RWPE1 (cell line): ENCODE results near the gene FBXL17.

Experiments used
- CTCF ChIA-PET: fragments of 350-600 bp; sonication (Branson Sonifier 250); formaldehyde crosslinking; extraction: SDS; loops from one replicate; lab custom pipeline; 2021; lab: Yijun Ruan, JAX
- POLR2A ChIA-PET: fragments of 400-600 bp; formaldehyde crosslinking; extraction: SDS; loops from one replicate; lab custom pipeline; 2020; ENCODE audit warnings: antibody characterized with exemption; ENCODE audit not compliant: low non-redundant PET; lab: Yijun Ruan, JAX
- DNase-seq: peaks from one replicate; pipeline ENCODE4 v3.0.0; 2012; ENCODE audit warnings: low spot score
- H3K27ac ChIP-seq: fragments of 450-650 bp; 2 replicates; pipeline ENCODE4 v1.5.1; 2017
- CTCF ChIP-seq: fragments of 450-650 bp; conservative IDR thresholded peaks from 2 replicates; pipeline ENCODE4 v1.5.1; 2017; ENCODE audit warnings: low read depth, mild to moderate bottlenecking

The FBXL17 gene

DNA sequence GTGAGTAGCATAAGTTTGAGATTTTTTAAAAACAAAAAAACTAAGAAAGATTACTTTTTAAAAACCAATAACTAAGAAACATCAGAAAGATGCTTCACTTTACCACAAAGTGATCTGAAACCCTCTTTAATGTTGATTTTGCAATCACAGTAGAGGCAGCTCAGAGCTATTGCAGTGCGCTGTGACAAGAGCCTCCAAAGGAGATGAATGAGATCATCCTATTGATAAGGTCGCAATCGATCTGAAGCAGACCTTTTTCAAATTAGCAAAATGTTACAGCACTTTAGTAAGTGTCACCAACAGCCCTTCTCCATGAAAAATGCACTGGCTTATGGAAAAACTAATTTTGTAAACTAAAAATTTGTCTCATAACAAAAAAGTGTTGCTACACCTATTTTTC, 426.6 kb downstream of the FBXL17 start:
- TF ChIP-seq CTCF: no peak
- ChIA-PET CTCF (no interaction called here), POLR2A (no interaction called here)
- no peak for DNase-seq
- H3K27ac ChIP-seq: no peak overlapping the region

DNA sequence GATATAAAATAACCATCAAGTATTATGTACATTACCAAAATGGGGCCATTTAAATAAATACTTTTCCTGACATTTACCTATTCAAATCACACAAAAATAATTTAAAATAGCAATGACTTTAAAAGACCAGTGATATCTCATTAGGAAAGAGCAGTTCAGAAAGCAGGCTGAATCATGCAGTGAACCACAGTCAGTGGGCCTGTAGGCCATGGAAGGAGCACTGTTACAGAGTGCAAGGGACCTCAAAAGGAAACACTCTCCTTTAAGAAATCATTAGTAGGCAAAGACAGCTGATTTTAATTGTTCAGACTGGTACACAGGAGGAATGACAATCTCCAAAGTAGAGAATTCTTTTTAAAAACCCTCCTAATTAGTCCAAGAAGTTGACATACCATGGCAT, 427.6 kb downstream of the FBXL17 start:
- no peak for TF ChIP-seq CTCF
- ChIA-PET POLR2A (no interaction called here), CTCF (no interaction called here)
- H3K27ac ChIP-seq: no peak overlapping the region
- DNase-seq: no peak

DNA sequence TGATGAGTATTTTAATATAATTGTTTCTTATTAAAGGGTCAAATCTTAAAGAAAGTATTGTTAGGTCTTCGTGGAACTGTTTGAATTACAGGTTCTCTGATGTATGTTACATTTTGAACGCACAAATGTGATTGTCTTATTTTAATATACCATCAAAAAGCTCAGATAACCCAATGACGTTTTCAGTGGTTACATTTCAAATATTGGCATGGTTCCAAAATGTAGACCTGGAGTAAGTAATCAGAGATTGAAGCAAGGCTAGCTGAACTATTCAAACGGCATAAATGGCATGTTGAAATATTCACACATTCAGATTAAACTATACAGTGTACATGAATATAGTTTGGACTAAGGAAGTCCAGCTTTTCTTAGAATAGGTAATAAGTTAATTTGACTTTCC, 429.4 kb downstream of the FBXL17 start:
- DNase-seq: no peak
- ChIA-PET POLR2A (no interaction called here), CTCF (no interaction called here)
- H3K27ac ChIP-seq: no peak overlapping the region
- TF ChIP-seq CTCF: no peak

GRCh38 chr5:107951309-107951708, 430.6 kb downstream of the FBXL17 start:
- ChIA-PET CTCF (interaction anchor here (0.6 to 0.7 kb wide), 2 partner anchors 108 to 1633 kb away, joined by 3 to 5 read pairs; no protein-coding TSS in a partner anchor), POLR2A (no interaction called here)
- no peak for DNase-seq
- TF ChIP-seq CTCF: no peak
- no peak overlapping the region for H3K27ac ChIP-seq

DNA sequence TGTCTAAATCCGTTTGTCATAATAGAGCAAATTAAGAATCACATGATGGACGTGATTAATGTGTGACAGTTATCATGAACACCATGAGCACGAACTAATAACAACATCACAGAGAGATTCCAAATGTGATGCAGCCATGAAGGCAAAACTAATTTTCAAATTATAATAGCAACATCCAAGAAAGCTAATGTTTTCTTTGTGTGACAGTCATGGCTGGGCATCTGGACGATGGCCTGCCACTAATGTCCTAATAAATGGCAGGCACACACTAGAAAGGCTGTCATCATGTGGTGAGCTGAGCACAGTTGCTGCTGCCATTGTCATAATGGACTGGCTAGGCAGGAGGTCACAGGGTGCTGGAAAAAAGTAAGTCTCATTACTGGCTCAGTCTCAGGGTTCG, 431.1 kb downstream of the FBXL17 start:
- no peak overlapping the region for H3K27ac ChIP-seq
- POLR2A ChIA-PET: no interaction called here
- TF ChIP-seq CTCF: no peak
- DNase-seq: no peak
- CTCF ChIA-PET: no interaction called here

DNA sequence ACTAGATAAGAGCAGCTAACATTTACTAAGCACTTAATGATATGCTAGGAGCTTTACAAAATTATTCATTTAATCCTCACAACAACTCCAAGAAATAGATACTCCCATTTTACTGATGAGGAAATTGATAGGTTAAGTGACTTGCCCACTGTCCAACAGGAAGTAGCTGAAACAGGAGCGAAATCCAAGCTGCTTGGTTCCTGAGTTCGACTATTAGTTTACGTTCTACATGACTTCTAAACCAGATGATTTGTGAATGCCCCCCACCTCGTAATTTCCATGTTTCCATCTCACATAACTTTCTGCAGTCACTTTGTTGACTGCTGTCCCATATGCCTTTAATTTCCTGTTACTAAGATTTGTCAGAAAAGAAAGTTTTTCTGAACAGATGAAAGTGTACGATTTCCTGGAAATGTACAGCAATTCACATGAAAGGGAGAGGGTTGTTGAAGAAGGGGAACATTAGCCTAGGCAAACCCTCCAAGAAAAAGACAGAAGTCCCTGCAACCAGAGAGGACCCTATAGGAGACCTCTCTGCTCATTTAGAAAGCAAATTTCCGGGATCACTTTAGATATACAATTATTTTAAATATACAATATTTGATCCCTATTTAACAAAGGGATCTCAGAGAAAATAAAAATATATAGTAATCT, 432.1 kb downstream of the FBXL17 start:
- CTCF ChIA-PET: interaction anchor here (0.6 kb wide), 1 partner anchor 169 kb away, joined by 5 read pairs; no protein-coding TSS in a partner anchor
- POLR2A ChIA-PET: no interaction called here
- no peak for TF ChIP-seq CTCF
- no peak overlapping the region for H3K27ac ChIP-seq
- no peak for DNase-seq
